K562 (cell line): ENCODE results near the gene GUCY1A1. TPM values are rescaled to one million over a fixed set of nuclear protein-coding genes. Genes with fewer than 3 reads are reported as not detected.

Experiments used
- ATAC-seq: fragments of 200-7000 bp; cut with Tn5 transposase; 3 replicates; pipeline ENCODE4 v1.9.1; 2020; ENCODE audit warnings: moderate library complexity
- BruUV-seq: library from RNA; stranded (reverse); fragments of 400-500 nt; replicated peaks from 2 replicates; lab custom pipeline; 2021; lab: Mats Ljungman, UMichigan
- CTCF ChIA-PET: fragments of 300-600 bp; formaldehyde crosslinking; extraction: SDS; loops from one replicate; lab custom pipeline; 2021; ENCODE audit warnings: low intra/inter-chr PET ratio; lab: Yijun Ruan, JAX
- POLR2A ChIA-PET: fragments of 300-600, 350-650 bp; sonication (Branson Sonifier 250); formaldehyde crosslinking; extraction: SDS; loops from one replicate; lab custom pipeline; 2021; ENCODE audit warnings: antibody characterized with exemption, inconsistent platforms; lab: Yijun Ruan, JAX
- DNase-seq, 4 experiments: peaks; one replicate each; pipeline versions ENCODE4 v3.0.0 to v3.0.0-alpha.2; 2011 to 2018; ENCODE audit warnings: low spot score in 3 of 4, mixed read lengths in 3 of 4; ENCODE audit errors: extremely low read depth in 1 of 4
- FAIRE-seq: peaks from 2 replicates; lab custom pipeline; 2011; peaks lifted over from hg19 to GRCh38; lab: Jason Lieb, UNC
- H2AFZ ChIP-seq: 2 replicates; pipeline ENCODE4 v1.6.0; 2011; ENCODE audit warnings: low read depth, low read length, control low read depth, inconsistent platforms
- H3K27ac ChIP-seq: fragments of 200-600 bp; 3 replicates; pipeline ENCODE4 v1.8.0; 2011; ENCODE audit warnings: low read depth, mild to moderate bottlenecking, control low read depth, inconsistent platforms, low read length, moderate library complexity, mixed read lengths; ENCODE audit errors: extremely low read depth
- H3K27me3 ChIP-seq, 2 experiments: fragments of 300-600 bp in 1 of 2; 2 replicates in 1 of 2; 3 replicates in 1 of 2; pipeline versions ENCODE4 v1.6.0 to v1.8.0; 2011; ENCODE audit warnings: inconsistent platforms in 2 of 2, low read length in 2 of 2, mild to moderate bottlenecking in 1 of 2, mixed read lengths in 1 of 2, moderate library complexity in 1 of 2; ENCODE audit not compliant: control insufficient read depth in 2 of 2, insufficient read depth in 2 of 2
- H3K36me3 ChIP-seq: fragments of 300-600 bp; 3 replicates; pipeline ENCODE4 v1.8.0; 2011; ENCODE audit warnings: mild to moderate bottlenecking, low read length, inconsistent platforms; ENCODE audit not compliant: control insufficient read depth, insufficient read depth
- H3K4me1 ChIP-seq, 2 experiments: fragments of 200-600 bp in 1 of 2; replicated peaks in 1 of 2; 2 replicates in 1 of 2; 3 replicates in 1 of 2; pipeline versions ENCODE4 v1.5.1 to v1.8.0; 2011; ENCODE audit warnings: inconsistent platforms in 2 of 2, low read length in 2 of 2, mild to moderate bottlenecking in 1 of 2, mixed read lengths in 1 of 2, moderate library complexity in 1 of 2; ENCODE audit not compliant: control insufficient read depth in 2 of 2, insufficient read depth in 2 of 2
- H3K4me2 ChIP-seq: 2 replicates; pipeline ENCODE4 v1.6.1; 2011; ENCODE audit warnings: low read length, control low read depth, inconsistent platforms, mixed read lengths; ENCODE audit not compliant: insufficient read depth
- H3K4me3 ChIP-seq: fragments of 200-600 bp; sonication (generic), shearing (Covaris generic); 2 replicates; pipeline ENCODE4 v1.5.1; 2016; ENCODE audit warnings: control low read depth, inconsistent platforms
- H3K79me2 ChIP-seq: fragments of 200-600 bp; 3 replicates; pipeline ENCODE4 v1.8.0; 2011; ENCODE audit warnings: low read length, inconsistent platforms; ENCODE audit not compliant: control insufficient read depth, insufficient read depth
- H3K9ac ChIP-seq, 2 experiments: 2 replicates each; pipeline versions ENCODE4 v1.6.0 to v1.6.1; 2011; ENCODE audit warnings: low read depth in 2 of 2, low read length in 2 of 2, control low read depth in 1 of 2, inconsistent platforms in 1 of 2, mild to moderate bottlenecking in 1 of 2, mixed read lengths in 1 of 2; ENCODE audit not compliant: insufficient read depth in 1 of 2
- H3K9me1 ChIP-seq: one replicate; pipeline ENCODE4 v1.6.0; 2011; ENCODE audit warnings: inconsistent platforms, mild to moderate bottlenecking, low read length, moderate library complexity; ENCODE audit not compliant: control insufficient read depth, insufficient read depth
- H3K9me3 ChIP-seq: replicated peaks from 2 replicates; pipeline ENCODE4 v1.5.1; 2011; ENCODE audit warnings: low read depth, low read length, inconsistent platforms; ENCODE audit not compliant: control insufficient read depth, insufficient read depth
- H4K20me1 ChIP-seq: replicated peaks from 2 replicates; pipeline ENCODE4 v1.6.1; 2011; ENCODE audit warnings: low read length, inconsistent platforms, mixed read lengths; ENCODE audit not compliant: control insufficient read depth, insufficient read depth
- ESRRA ChIP-seq: fragments of 450-650 bp; IDR thresholded peaks from 2 replicates; pipeline ENCODE4 v1.6.1; 2014; ENCODE audit warnings: low read depth, mild to moderate bottlenecking, moderate library complexity, borderline replicate concordance
- OTX1 ChIP-seq: fragments of 450-650 bp; formaldehyde crosslinking; IDR thresholded peaks from 2 replicates; pipeline ENCODE4 v1.4.0; 2022; ENCODE audit warnings: mild to moderate bottlenecking
- PHF8 ChIP-seq: fragments of 200-600 bp; sonication (generic); IDR thresholded peaks from 2 replicates; pipeline ENCODE4 v1.6.1; 2012; ENCODE audit warnings: mixed run types, mild to moderate bottlenecking, inconsistent platforms, low read length, moderate library complexity, borderline replicate concordance
- ZNF174 ChIP-seq: fragments of 250-450 bp; sonication (Bioruptor Pico); IDR thresholded peaks from 2 replicates; pipeline ENCODE4 v1.4.0; 2020; ENCODE audit warnings: mild to moderate bottlenecking
- ZNF316 ChIP-seq: fragments of 450-650 bp; IDR thresholded peaks from 2 replicates; pipeline ENCODE4 v1.6.1; 2016
- ZNF445 ChIP-seq: fragments of 250-450 bp; sonication (Bioruptor Pico); IDR thresholded peaks from 2 replicates; pipeline ENCODE4 v1.4.0; 2020; ENCODE audit warnings: low read depth, mild to moderate bottlenecking, moderate library complexity
- WGBS: fragments of 100-300 bp; shearing (Covaris generic); methylation state at CpG from one replicate; pipeline ENCODE4 v1.1.6; 2016; ENCODE audit warnings: low coverage, mixed read lengths; ENCODE audit not compliant: insufficient coverage; ENCODE audit errors: missing lambda C conversion rate; 5-methylcytosine and 5-hydroxymethylcytosine counted together
- in situ Hi-C: fragments of 300-500 bp; cut with MboI; formaldehyde crosslinking; loops from 4 replicates; pipeline ENCODE4 v1.15.0; 2018; ENCODE audit warnings: inconsistent platforms, mixed read lengths
- intact Hi-C: fragments of 100-400 bp; cut with micrococcal nuclease; formaldehyde crosslinking; loops from 2 replicates; pipeline ENCODE4 v1.14.2; 2022
- polyA plus RNA-seq, 8 experiments: library from polyadenylated mRNA; depleted of rRNA in 4 of 8; stranded (reverse) in 5 of 8; unstranded in 3 of 8; fragments of >200 nt; fragmentation: Nextera tagmentation in 2 of 8; fragmentation: Illumina TruSeq in 1 of 8; extraction: Ambion mirVana in 2 of 8; extraction: Trizol in 1 of 8; gene quantifications; 2 replicates each; pipeline versions ENCODE4 v1.2.1 to v1.2.3, GENCODE V29; 2011 to 2014; ENCODE audit warnings: inconsistent platforms in 1 of 8, missing spikeins in 1 of 8
- total RNA-seq, 7 experiments: library from RNA; depleted of rRNA in 6 of 7; stranded (reverse); fragments of >200 nt in 6 of 7; fragmentation: Illumina TruSeq in 2 of 7; extraction: Trizol in 2 of 7; gene quantifications; 2 replicates each; pipeline versions ENCODE4 v1.2.1 to v1.2.3, GENCODE V29; 2011 to 2021; ENCODE audit warnings: low replicate concordance in 1 of 7
- TF ChIP-seq, protein P1 (sequence below): fragments of 250-450 bp; sonication (Bioruptor Pico); IDR thresholded peaks from 2 replicates; pipeline ENCODE4 v1.8.0; 2022; ENCODE audit warnings: moderate library complexity, mild to moderate bottlenecking, inconsistent platforms
- TF ChIP-seq, protein P2 (sequence below): fragments of 450-650 bp; IDR thresholded peaks from 2 replicates; pipeline ENCODE4 v1.6.1; 2016; ENCODE audit warnings: borderline replicate concordance
- TF ChIP-seq, protein P3 (sequence below): fragments of 450-650 bp; IDR thresholded peaks from 2 replicates; pipeline ENCODE4 v1.6.1; 2018; ENCODE audit not compliant: partially characterized antibody

The GUCY1A1 gene
- total and polyA plus RNA-seq, 9 of the 15 experiments (the other 6 are each of a cell fraction or from before 2014, with no cell fraction given) = not detected

DNA sequence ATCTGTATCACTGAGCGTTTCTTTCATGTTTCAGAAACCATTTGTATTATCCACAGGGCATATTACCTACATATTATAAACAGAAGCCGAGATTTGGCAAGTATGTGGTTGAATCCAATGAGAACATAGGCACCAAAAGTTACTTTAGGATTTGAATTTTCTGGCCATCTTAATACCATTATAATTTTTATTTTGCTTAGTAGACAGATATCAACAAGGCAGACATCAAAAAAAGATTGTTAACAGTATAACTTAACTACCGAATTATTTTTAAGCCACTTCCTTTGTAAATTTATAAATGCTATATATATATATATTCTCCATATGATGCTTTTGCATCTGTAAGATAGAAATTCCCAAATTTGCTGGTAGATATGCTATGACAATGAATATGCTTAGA lies 94.4 kb downstream of the GUCY1A1 start:
- 0 out of 5 replicates have a peak, but pooled peaks cover 0 to 3% of the 10 kb centered on the region in 2 experiments for H3K4me1 ChIP-seq
- H3K79me2 ChIP-seq = no peaks in the 10 kb centered on the region
- FAIRE-seq = no peak
- no peaks in the 10 kb centered on the region for H3K9me1 ChIP-seq
- H3K36me3 ChIP-seq = no peaks in the 10 kb centered on the region
- CTCF ChIA-PET = no interaction called here
- no peak overlapping the region for H3K27ac ChIP-seq
- no peak overlapping the region for H3K9ac ChIP-seq
- WGBS = 0% methylated on average over 3 of the region's 3 CpGs
- no peak for ATAC-seq
- no peaks in the 10 kb centered on the region for H3K9me3 ChIP-seq
- in situ Hi-C loops = no loop called here
- H3K27me3 ChIP-seq = no peaks in the 10 kb centered on the region
- no TSS peak for BruUV-seq
- no peak overlapping the region for H2AFZ ChIP-seq
- H4K20me1 ChIP-seq = no peaks in the 10 kb centered on the region
- no peak overlapping the region for H3K4me2 ChIP-seq
- no peak for TF ChIP-seq ZNF174 (CRISPR knock-in tag)
- TF ChIP-seq ZNF316 = peak; percentile 40; the same call in 1 of the 2 replicates
- TF ChIP-seq ZNF445 (CRISPR knock-in tag) = no peak
- POLR2A ChIA-PET = no interaction called here
- intact Hi-C loops = no loop called here
- H3K4me3 ChIP-seq = no peak overlapping the region
- DNase-seq = no peak

DNA sequence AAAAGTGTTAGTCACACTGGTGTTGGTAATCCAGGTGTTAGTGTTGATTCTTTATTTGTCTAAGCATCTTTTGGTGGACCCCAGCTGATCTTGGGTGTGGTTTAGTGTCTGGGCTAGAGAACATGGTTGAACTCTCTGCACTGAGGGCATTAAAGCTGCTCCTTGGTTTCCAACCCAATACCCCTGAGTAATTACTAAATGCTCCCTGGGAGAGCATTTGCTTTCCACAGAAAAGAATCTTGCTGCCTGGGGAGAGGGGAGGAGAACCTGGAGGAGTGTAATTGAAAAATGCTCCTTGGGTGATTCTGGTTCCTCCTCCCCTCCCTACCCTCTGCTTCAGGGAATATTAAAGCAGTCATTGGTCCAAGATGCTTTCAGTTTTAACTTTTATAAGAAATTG lies 95.3 kb downstream of the GUCY1A1 start:
- no peak overlapping the region for H3K9ac ChIP-seq
- DNase-seq (no peak), FAIRE-seq (no peak), ATAC-seq (no peak)
- no peaks in the 10 kb centered on the region for H3K36me3 ChIP-seq
- H3K9me1 ChIP-seq = no peaks in the 10 kb centered on the region
- no peak overlapping the region for H3K4me2 ChIP-seq
- H2AFZ ChIP-seq = no peak overlapping the region
- H4K20me1 ChIP-seq = no peaks in the 10 kb centered on the region
- H3K79me2 ChIP-seq = no peaks in the 10 kb centered on the region
- no peak overlapping the region for H3K27ac ChIP-seq
- H3K27me3 ChIP-seq = no peaks in the 10 kb centered on the region
- 0 out of 5 replicates have a peak, but pooled peaks cover 0 to 3% of the 10 kb centered on the region in 2 experiments for H3K4me1 ChIP-seq
- BruUV-seq = no TSS peak
- intact Hi-C loops = no loop called here
- POLR2A ChIA-PET = no interaction called here
- no peaks in the 10 kb centered on the region for H3K9me3 ChIP-seq
- H3K4me3 ChIP-seq = no peak overlapping the region
- CTCF ChIA-PET = no interaction called here
- in situ Hi-C loops = no loop called here
- TF ChIP-seq ESRRA = no peak
- no peak for TF ChIP-seq PHF8
- TF ChIP-seq, protein P1, sequence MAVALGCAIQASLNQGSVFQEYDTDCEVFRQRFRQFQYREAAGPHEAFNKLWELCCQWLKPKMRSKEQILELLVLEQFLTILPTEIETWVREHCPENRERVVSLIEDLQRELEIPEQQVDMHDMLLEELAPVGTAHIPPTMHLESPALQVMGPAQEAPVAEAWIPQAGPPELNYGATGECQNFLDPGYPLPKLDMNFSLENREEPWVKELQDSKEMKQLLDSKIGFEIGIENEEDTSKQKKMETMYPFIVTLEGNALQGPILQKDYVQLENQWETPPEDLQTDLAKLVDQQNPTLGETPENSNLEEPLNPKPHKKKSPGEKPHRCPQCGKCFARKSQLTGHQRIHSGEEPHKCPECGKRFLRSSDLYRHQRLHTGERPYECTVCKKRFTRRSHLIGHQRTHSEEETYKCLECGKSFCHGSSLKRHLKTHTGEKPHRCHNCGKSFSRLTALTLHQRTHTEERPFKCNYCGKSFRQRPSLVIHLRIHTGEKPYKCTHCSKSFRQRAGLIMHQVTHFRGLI (CRISPR knock-in tag) = no peak
- TF ChIP-seq OTX1 (CRISPR knock-in tag) = no peak
- TF ChIP-seq, protein P2, sequence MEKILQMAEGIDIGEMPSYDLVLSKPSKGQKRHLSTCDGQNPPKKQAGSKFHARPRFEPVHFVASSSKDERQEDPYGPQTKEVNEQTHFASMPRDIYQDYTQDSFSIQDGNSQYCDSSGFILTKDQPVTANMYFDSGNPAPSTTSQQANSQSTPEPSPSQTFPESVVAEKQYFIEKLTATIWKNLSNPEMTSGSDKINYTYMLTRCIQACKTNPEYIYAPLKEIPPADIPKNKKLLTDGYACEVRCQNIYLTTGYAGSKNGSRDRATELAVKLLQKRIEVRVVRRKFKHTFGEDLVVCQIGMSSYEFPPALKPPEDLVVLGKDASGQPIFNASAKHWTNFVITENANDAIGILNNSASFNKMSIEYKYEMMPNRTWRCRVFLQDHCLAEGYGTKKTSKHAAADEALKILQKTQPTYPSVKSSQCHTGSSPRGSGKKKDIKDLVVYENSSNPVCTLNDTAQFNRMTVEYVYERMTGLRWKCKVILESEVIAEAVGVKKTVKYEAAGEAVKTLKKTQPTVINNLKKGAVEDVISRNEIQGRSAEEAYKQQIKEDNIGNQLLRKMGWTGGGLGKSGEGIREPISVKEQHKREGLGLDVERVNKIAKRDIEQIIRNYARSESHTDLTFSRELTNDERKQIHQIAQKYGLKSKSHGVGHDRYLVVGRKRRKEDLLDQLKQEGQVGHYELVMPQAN = no peak
- TF ChIP-seq, protein P3, sequence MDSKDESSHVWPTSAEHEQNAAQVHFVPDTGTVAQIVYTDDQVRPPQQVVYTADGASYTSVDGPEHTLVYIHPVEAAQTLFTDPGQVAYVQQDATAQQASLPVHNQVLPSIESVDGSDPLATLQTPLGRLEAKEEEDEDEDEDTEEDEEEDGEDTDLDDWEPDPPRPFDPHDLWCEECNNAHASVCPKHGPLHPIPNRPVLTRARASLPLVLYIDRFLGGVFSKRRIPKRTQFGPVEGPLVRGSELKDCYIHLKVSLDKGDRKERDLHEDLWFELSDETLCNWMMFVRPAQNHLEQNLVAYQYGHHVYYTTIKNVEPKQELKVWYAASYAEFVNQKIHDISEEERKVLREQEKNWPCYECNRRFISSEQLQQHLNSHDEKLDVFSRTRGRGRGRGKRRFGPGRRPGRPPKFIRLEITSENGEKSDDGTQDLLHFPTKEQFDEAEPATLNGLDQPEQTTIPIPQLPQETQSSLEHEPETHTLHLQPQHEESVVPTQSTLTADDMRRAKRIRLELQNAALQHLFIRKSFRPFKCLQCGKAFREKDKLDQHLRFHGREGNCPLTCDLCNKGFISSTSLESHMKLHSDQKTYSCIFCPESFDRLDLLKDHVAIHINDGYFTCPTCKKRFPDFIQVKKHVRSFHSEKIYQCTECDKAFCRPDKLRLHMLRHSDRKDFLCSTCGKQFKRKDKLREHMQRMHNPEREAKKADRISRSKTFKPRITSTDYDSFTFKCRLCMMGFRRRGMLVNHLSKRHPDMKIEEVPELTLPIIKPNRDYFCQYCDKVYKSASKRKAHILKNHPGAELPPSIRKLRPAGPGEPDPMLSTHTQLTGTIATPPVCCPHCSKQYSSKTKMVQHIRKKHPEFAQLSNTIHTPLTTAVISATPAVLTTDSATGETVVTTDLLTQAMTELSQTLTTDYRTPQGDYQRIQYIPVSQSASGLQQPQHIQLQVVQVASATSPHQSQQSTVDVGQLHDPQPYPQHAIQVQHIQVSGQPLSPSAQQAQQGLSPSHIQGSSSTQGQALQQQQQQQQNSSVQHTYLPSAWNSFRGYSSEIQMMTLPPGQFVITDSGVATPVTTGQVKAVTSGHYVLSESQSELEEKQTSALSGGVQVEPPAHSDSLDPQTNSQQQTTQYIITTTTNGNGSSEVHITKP = no peak
